ENCODE measurements around the gene TAF5L. TPM values are rescaled to one million over a fixed set of nuclear protein-coding genes. Genes with fewer than 3 reads are reported as not detected.

TAF5L gene
- total and polyA plus RNA-seq, 2 of the 8 experiments (the other 6 are each of a cell fraction or from before 2014, with no cell fraction given): 17.7 to 23.3 TPM

DNA sequence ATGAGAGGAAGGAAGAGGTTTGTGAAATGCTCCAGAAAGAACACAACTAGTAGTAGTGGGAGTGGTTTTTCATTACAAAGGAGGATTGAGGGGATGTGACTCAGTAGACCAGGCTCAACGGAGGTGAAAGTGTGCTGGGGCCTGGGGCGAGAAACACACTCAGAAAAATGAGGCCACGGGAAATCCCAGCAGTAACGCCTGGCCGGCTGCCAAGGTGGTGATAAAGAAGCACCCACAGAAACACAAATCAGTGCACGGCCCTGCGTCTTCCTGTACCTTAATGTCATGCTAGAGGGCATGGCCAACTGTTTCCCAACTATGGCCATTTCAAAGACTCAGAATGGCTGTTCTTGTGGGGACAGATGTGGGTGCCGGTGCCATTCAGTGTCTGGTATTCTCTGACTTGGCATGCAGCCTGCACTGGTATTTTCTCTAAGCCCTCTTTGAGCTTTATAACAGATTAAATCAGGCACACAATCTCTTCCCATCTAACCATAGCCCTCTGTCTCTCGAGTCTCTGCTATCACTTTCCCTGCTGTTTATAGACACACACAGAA is 38.3 kb upstream of the TAF5L start:
- no peak overlapping the region for H2BK120ac ChIP-seq (replicated peaks; ENCODE audit: low read depth, low read length)
- H2BK5ac ChIP-seq (ENCODE audit: low read depth, low read length): no peak overlapping the region
- no peaks in the 10 kb centered on the region for H3K79me2 ChIP-seq (ENCODE audit: control insufficient read depth in 1 of 2, insufficient read depth in 2 of 2, low read length in 2 of 2)
- H2BK20ac ChIP-seq (ENCODE audit: low read length): no peak overlapping the region
- no peak overlapping the region for H3K23ac ChIP-seq (ENCODE audit: insufficient read length)
- no peak overlapping the region for H3K4ac ChIP-seq (replicated peaks; ENCODE audit: insufficient read length, low read depth, low read length)
- H3K18ac ChIP-seq (ENCODE audit: extremely low read depth, low read length): no peak overlapping the region
- FAIRE-seq (no peak), DNase-seq (ENCODE audit: low read depth in 1 of 2, low spot score in 2 of 2) (no peak)
- H4K91ac ChIP-seq (replicated peaks; ENCODE audit: insufficient read length, low read length): no peak overlapping the region
- no peak overlapping the region for H4K5ac ChIP-seq (ENCODE audit: insufficient read length, low read depth, low read length)
- H2BK12ac ChIP-seq (ENCODE audit: low read depth, low read length): no peak overlapping the region
- H3K9me3 ChIP-seq (ENCODE audit: insufficient read depth in 2 of 2, low read depth in 1 of 2, low read length in 1 of 2): no peaks in the 10 kb centered on the region
- peak overlapping the region; percentile 26; the same call in 1 of the 2 replicates for H4K8ac ChIP-seq (ENCODE audit: extremely low read depth, insufficient read depth, low read length)
- no peaks in the 10 kb centered on the region for H3K79me1 ChIP-seq (ENCODE audit: low read depth, low read length)
- WGBS, 2 experiments (ENCODE audit: extremely low coverage in 1 of 2, insufficient coverage in 1 of 2, insufficient read length in 1 of 2, insufficient replicate concordance in 2 of 2, low coverage in 1 of 2, low lambda C conversion rate in 2 of 2, missing lambda C conversion rate in 1 of 2): 94% methylated on average over 9 of the region's 9 CpGs; no CpG with 5 or more reads in 1 of the 2 experiments
- H2AFZ ChIP-seq (ENCODE audit: low read length): no peak overlapping the region
- CTCF ChIA-PET (ENCODE audit: partially characterized antibody): interaction anchor here (0.6 to 1.7 kb wide), 4 partner anchors 9 to 456 kb away, joined by 3 to 4 read pairs (median 3); no protein-coding TSS in a partner anchor
- no peak overlapping the region for H3K56ac ChIP-seq (replicated peaks; ENCODE audit: insufficient read length, low read depth, low read length)
- H3K4me1 ChIP-seq (replicated peaks in 1 of 4; ENCODE audit: control insufficient read depth in 3 of 4, insufficient read depth in 4 of 4, low read length in 3 of 4): peaks cover 0 to 4% (median 0%) of the 10 kb centered on the region in 4 experiments; a peak in 2 of 7 replicates
- no peak overlapping the region for H2BK15ac ChIP-seq (ENCODE audit: low read length)
- H3K27me3 ChIP-seq (replicated peaks in 1 of 4; ENCODE audit: control insufficient read depth in 3 of 4, extremely low read depth in 1 of 4, insufficient read depth in 3 of 4, low read length in 3 of 4): no peaks in the 10 kb centered on the region
- H3K27ac ChIP-seq (ENCODE audit: low read depth, low read length): no peak overlapping the region
- H3K4me3 ChIP-seq (ENCODE audit: extremely low read depth in 1 of 4, insufficient read depth in 2 of 4, low read depth in 3 of 4, low read length in 4 of 4): no peak overlapping the region
- no peaks in the 10 kb centered on the region; the same call in 1 of the 2 replicates for H3K23me2 ChIP-seq (ENCODE audit: low read depth, low read length)
- H4K20me1 ChIP-seq (replicated peaks in 1 of 2; ENCODE audit: control insufficient read depth in 1 of 2, insufficient read depth in 2 of 2, low read length in 2 of 2): no peaks in the 10 kb centered on the region
- POLR2A ChIA-PET (ENCODE audit: partially characterized antibody): no interaction called here
- no peak overlapping the region for H3K14ac ChIP-seq (ENCODE audit: insufficient read length)
- no peak overlapping the region for H3K9ac ChIP-seq (replicated peaks in 1 of 4; ENCODE audit: extremely low read depth in 1 of 4, low read depth in 3 of 4, low read length in 3 of 4)
- H2AK5ac ChIP-seq (ENCODE audit: low read depth, low read length): no peak overlapping the region
- H3K36me3 ChIP-seq (ENCODE audit: control insufficient read depth in 2 of 4, insufficient read depth in 4 of 4, low read length in 3 of 4): peaks cover under 1 to 8% (median 5%) of the 10 kb centered on the region in 4 experiments; a peak in 6 of 8 replicates
- no peak overlapping the region for H3K4me2 ChIP-seq (ENCODE audit: insufficient read depth in 1 of 2, low read depth in 2 of 2, low read length in 2 of 2)
- TF ChIP-seq BACH1 (IDR thresholded peaks at IDR 0.05; ENCODE audit: low read length) (no peak), EGR1 (IDR thresholded peaks at IDR 0.05; ENCODE audit: borderline replicate concordance, low read depth, low read length) (no peak), CBX8 (IDR thresholded peaks at IDR 0.05; ENCODE audit: borderline replicate concordance, low read depth, low read length) (no peak), RFX5 (IDR thresholded peaks at IDR 0.05; ENCODE audit: borderline replicate concordance, low read depth, low read length) (no peak), CEBPB (IDR thresholded peaks at IDR 0.05; ENCODE audit: low read depth, low read length) (no peak), KDM1A (IDR thresholded peaks at IDR 0.05; ENCODE audit: borderline replicate concordance, low read length) (no peak), SP4 (IDR thresholded peaks at IDR 0.05; ENCODE audit: low read length) (no peak), RBBP5 (IDR thresholded peaks at IDR 0.05; ENCODE audit: borderline replicate concordance, low read depth, low read length) (no peak), TAF1 (IDR thresholded peaks at IDR 0.05; ENCODE audit: low read depth, low read length) (no peak), KDM4A (IDR thresholded peaks at IDR 0.05; ENCODE audit: low read depth, low read length, severe bottlenecking) (no peak), TAF7 (optimal IDR thresholded peaks at IDR 0.05; ENCODE audit: borderline replicate concordance, low read depth, low read length) (no peak), BRCA1 (IDR thresholded peaks at IDR 0.05; ENCODE audit: low read depth, low read length) (no peak), MAFK (IDR thresholded peaks at IDR 0.05; ENCODE audit: low read depth, low read length) (no peak), SIN3A (conservative IDR thresholded peaks at IDR 0.05 in 1 of 2, IDR thresholded peaks at IDR 0.05 in 1 of 2; ENCODE audit: low read depth in 1 of 2, low read length in 2 of 2) (no peak)
